Neural progenitor cell (in vitro differentiated cells): Measurements from ENCODE around the gene DDX31.

Source experiments
- EZH2 ChIP-seq: fragments of 200-600 bp; sonication (generic); IDR thresholded peaks from 2 replicates; pipeline ENCODE4 v1.6.1; 2017; ENCODE audit warnings: antibody characterized with exemption, mild to moderate bottlenecking, moderate library complexity
- TF ChIP-seq, protein P1 (sequence below): fragments of 200-600 bp; sonication (generic); IDR thresholded peaks from 2 replicates; pipeline ENCODE4 v1.5.1; 2017; ENCODE audit warnings: antibody characterized with exemption, mild to moderate bottlenecking

DNA sequence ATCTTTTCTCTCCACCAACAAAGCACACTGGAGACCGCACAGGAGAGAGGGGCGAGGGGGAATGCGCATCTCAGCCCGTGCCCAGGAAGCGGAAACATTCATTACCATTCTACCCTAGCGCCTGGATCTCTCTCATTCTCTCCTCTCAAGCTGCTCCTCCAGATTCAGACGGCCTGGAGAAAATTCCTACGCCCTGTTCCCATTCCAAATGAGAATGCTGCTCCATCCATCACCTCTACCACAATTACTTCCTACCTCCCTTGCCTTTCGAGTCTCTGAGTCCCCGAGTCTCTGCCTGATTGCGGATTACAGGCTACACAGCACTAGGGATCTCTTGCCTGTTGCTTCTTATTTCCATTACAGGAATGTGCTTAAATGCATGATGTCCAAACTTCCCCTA, 6.7 kb downstream of the DDX31 start:
- TF ChIP-seq, protein P1, sequence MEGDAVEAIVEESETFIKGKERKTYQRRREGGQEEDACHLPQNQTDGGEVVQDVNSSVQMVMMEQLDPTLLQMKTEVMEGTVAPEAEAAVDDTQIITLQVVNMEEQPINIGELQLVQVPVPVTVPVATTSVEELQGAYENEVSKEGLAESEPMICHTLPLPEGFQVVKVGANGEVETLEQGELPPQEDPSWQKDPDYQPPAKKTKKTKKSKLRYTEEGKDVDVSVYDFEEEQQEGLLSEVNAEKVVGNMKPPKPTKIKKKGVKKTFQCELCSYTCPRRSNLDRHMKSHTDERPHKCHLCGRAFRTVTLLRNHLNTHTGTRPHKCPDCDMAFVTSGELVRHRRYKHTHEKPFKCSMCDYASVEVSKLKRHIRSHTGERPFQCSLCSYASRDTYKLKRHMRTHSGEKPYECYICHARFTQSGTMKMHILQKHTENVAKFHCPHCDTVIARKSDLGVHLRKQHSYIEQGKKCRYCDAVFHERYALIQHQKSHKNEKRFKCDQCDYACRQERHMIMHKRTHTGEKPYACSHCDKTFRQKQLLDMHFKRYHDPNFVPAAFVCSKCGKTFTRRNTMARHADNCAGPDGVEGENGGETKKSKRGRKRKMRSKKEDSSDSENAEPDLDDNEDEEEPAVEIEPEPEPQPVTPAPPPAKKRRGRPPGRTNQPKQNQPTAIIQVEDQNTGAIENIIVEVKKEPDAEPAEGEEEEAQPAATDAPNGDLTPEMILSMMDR, result no peak
- TF ChIP-seq EZH2, result no peak
